ENCODE results near the gene CDC37L1.
"Not testable (repeated sequence)": the region's sequence is repeated elsewhere in the genome, so short reads cannot be mapped to it uniquely, and the experiment has no call there.

CDC37L1 gene

DNA sequence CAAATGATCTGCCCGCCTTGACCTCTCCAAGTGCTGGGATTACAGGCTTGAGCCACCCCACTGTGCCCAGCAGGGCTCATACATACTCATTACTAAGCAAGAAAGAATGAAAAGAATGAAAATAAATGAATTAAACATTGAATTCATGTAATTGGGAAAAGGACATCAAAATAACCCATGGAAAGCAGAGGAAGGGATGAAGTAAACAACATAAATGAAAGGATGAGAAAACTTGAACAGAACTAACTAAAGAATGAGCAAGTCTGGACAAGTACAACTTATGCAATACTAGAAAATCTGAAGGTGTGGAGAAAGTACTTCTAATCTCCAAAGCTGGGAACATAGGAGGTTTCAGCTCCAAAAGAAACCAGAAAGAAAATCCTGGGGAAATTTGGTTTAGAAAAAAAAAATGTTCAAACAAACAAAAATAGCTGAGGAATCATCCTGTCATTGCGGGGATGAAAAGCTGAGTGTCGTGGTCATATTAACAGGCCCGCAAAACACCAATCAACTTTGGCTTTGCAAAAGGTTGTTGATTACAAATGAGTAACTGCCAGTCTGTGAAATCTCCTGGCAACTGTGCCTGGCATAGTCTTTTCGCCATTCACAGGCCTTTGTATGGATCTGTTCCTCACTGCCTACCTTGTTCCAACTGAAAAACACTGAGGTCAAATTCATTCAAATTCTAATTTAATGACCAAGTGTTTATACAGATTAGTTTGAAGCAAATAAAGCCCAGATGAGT lies 63.9 kb downstream of the CDC37L1 start:
- no peak overlapping the region for H3K4me3 ChIP-seq (ENCODE audit: low read length)
- peak; percentile 86 for DNase-seq (ENCODE audit: low read depth)
- TF ChIP-seq, protein P1, sequence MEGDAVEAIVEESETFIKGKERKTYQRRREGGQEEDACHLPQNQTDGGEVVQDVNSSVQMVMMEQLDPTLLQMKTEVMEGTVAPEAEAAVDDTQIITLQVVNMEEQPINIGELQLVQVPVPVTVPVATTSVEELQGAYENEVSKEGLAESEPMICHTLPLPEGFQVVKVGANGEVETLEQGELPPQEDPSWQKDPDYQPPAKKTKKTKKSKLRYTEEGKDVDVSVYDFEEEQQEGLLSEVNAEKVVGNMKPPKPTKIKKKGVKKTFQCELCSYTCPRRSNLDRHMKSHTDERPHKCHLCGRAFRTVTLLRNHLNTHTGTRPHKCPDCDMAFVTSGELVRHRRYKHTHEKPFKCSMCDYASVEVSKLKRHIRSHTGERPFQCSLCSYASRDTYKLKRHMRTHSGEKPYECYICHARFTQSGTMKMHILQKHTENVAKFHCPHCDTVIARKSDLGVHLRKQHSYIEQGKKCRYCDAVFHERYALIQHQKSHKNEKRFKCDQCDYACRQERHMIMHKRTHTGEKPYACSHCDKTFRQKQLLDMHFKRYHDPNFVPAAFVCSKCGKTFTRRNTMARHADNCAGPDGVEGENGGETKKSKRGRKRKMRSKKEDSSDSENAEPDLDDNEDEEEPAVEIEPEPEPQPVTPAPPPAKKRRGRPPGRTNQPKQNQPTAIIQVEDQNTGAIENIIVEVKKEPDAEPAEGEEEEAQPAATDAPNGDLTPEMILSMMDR (IDR thresholded peaks at IDR 0.05; ENCODE audit: insufficient read depth, low read depth, low read length, missing control alignments): no peak

DNA sequence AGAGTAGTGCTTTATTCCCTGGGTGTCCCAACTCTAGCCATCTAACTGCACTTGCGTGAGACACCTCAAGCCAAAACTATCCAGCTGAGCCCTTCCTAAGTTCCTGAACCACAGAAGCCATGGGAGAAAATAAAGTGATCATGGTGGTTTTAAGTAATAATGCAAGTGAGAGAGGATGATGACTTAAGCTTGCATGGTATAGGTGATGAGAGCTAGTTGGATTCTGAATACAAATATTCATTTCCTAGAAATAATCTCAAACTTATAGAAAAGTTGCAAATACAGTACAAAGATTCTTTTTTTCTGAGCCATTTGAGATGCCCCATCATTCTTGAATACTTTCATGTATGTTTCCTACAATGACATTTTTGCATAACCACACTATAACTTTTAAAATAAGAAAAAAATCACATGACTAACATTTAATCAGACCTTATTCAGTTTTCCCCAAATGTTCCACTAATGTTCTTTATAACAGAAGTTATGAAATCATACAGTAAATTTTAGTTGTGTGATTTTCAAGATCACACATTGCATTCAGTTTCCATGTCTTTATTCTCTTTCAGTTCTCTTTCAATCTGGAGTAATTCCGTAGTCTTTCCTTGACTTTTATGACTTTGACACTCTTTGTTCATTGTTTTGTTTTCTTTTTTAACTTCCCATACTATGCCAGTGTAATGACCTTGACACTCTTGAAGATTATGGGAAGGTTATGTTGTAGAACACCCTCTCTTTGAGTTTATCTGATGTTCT lies 67.1 kb downstream of the CDC37L1 start:
- TF ChIP-seq, protein P1 (IDR thresholded peaks at IDR 0.05; ENCODE audit: insufficient read depth, low read depth, low read length, missing control alignments): no peak
- no peak for DNase-seq (ENCODE audit: low read depth)
- no peak overlapping the region for H3K4me3 ChIP-seq (ENCODE audit: low read length)

DNA sequence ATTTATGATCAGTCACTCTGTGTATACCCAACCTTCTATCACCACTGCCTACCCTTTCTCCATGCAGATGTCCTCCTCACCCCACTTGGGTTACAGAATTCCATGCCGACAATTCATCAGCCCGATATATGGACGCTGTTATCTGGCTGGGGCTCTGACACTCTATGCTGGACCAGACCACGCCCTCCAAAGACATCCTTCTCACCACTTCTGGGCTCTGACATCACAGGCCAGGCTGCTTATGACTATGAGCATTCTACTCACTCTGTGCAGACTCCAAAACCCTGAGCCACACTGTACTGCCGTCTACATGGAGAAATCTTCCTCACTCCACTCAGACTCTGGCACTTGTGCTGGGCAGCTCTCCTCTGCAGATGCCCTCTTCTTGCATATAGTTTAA lies 69.2 kb downstream of the CDC37L1 start:
- DNase-seq (ENCODE audit: low read depth): no peak
- TF ChIP-seq, protein P1 (IDR thresholded peaks at IDR 0.05; ENCODE audit: insufficient read depth, low read depth, low read length, missing control alignments): no peak
- H3K4me3 ChIP-seq (ENCODE audit: low read length): no peak overlapping the region

DNA sequence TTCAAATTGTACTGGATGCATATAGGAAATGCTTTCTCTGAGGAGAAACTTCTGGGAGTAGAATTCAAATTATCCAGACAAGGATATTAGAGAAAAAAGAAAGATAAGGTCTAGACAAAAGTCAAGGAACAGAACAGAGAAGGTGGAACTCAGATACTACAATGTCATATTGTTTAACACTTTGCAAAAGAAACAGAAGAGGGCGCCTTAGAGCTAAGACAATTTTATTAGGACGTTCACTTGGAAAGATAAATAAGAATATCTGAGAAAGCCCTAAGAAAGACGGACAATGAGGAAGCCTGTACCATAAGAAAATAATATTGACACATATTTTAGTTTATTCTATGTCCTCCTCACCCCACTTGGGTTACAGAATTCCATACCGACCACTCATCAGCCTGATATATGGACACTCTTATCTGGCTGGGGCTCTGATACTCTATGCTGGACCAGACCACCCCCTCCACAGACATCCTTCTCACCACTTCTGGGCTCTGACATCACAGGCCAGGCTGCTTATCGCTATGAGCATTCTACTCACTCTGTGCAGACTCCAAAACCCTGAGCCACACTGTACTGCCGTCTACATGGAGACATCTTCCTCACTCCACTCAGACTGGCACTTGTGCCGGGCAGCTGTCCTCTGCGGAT lies 70.8 kb downstream of the CDC37L1 start:
- TF ChIP-seq, protein P1 (IDR thresholded peaks at IDR 0.05; ENCODE audit: insufficient read depth, low read depth, low read length, missing control alignments): peak; percentile 57
- DNase-seq (ENCODE audit: low read depth): peak; percentile 55
- H3K4me3 ChIP-seq (ENCODE audit: low read length): no peak overlapping the region

DNA sequence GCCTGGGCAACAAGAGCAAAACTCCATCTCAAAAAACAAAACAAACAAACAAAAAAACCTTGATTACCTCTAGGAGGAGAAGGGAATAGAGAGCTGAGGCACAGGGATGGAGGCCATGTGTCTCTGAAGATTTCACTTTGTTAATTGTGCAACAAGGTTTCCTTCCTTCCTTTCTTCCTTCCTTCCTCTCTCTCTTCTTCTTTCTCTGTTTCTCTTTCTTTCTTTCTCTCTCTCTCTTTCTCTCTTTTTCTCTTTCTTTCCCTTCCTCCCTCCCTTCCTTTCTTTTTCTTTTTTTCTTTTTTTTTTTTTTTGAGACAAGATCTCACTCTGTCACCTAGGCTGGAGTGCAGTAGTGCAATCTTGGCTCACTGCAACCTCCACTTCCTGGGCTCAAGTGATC lies 75.2 kb downstream of the CDC37L1 start:
- DNase-seq (ENCODE audit: low read depth); H3K4me3 ChIP-seq (ENCODE audit: low read length): not testable (repeated sequence)

DNA sequence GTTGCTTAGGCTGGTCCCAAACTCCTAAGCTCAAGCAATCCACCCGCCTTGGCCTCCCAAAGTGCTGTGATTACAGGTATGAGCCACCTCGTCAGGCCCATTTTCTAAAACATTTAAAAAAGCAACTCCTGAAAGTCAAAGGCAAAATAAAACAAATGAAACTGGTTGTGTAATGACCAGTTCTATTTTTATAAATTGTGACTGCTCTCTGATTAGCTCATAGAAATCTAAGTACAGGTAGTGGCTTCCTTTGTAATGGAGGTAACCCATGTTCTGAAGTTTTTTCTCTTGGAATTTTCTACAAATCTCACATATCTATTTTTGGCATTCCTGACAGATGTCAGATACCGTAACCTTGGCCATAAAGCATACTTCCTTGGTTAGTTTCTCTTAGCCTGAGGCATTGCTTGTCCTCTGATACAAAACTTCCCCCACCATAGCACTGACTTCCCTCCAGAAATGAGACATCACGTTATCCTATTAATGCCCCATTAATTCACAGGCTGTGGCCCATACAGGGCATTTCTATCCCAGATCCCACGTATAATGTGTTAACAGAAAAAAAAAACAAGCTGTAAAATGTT lies 75.7 kb downstream of the CDC37L1 start:
- no peak overlapping the region for H3K4me3 ChIP-seq (ENCODE audit: low read length)
- peak; percentile 24 for DNase-seq (ENCODE audit: low read depth)
- TF ChIP-seq, protein P1 (IDR thresholded peaks at IDR 0.05; ENCODE audit: insufficient read depth, low read depth, low read length, missing control alignments): no peak

DNA sequence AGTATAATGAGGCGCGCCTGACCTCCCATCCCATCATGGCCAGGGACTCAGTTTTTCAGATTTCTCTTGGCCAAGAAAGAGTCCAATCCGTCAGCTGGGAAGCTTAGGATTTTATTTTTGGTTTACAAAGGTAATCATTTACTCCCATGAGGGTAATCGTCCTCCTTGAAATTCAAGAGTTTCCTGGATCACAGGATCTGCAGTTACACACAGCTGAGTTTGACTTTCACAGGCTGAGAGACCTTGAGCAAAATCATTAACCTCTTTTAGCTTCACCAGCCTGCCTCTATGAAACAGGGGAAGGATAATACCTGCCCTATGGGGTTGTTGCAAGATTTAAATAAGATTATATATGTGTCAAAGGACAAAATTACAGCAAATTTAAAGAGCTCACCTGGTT lies 77.1 kb downstream of the CDC37L1 start:
- TF ChIP-seq, protein P1 (IDR thresholded peaks at IDR 0.05; ENCODE audit: insufficient read depth, low read depth, low read length, missing control alignments): no peak
- DNase-seq (ENCODE audit: low read depth): no peak
- H3K4me3 ChIP-seq (ENCODE audit: low read length): no peak overlapping the region
